Astrocyte (in vitro differentiated cells and primary cell): Measurements from ENCODE around the gene PCDHGA12. TPM values are rescaled to one million over a fixed set of nuclear protein-coding genes. Genes with fewer than 3 reads are reported as not detected.

Source experiments
- DNase-seq: peaks from one replicate; pipeline ENCODE4 v3.0.0-alpha.2; 2010; ENCODE audit warnings: low read depth
- FAIRE-seq: peaks from 2 replicates; lab custom pipeline; 2011; peaks lifted over from hg19 to GRCh38; lab: Jason Lieb, UNC
- H2AFZ ChIP-seq: 2 replicates; pipeline ENCODE4 v1.6.0; 2012; ENCODE audit warnings: low read depth, low read length, inconsistent platforms
- H3K27ac ChIP-seq: 2 replicates; pipeline ENCODE4 v1.5.1; 2011; ENCODE audit warnings: low read depth, low read length, inconsistent platforms
- H3K27me3 ChIP-seq: 2 replicates; pipeline ENCODE4 v1.6.0; 2011; ENCODE audit warnings: low read length, inconsistent platforms; ENCODE audit not compliant: insufficient read depth
- H3K36me3 ChIP-seq: 2 replicates; pipeline ENCODE4 v1.5.1; 2011; ENCODE audit warnings: low read length, inconsistent platforms; ENCODE audit not compliant: insufficient read depth
- H3K4me1 ChIP-seq: 2 replicates; pipeline ENCODE4 v1.5.1; 2011; ENCODE audit warnings: low read length, inconsistent platforms; ENCODE audit not compliant: insufficient read depth
- H3K4me2 ChIP-seq: 2 replicates; pipeline ENCODE4 v1.6.0; 2012; ENCODE audit warnings: low read length, inconsistent platforms
- H3K4me3 ChIP-seq: 2 replicates; pipeline ENCODE4 v1.5.1; 2011; ENCODE audit warnings: low read depth, mild to moderate bottlenecking, low read length, inconsistent platforms; ENCODE audit not compliant: insufficient read depth
- H3K79me2 ChIP-seq: 2 replicates; pipeline ENCODE4 v1.6.0; 2012; ENCODE audit warnings: mild to moderate bottlenecking, low read length, inconsistent platforms; ENCODE audit not compliant: insufficient read depth
- H3K9ac ChIP-seq: 2 replicates; pipeline ENCODE4 v1.6.0; 2012; ENCODE audit warnings: mild to moderate bottlenecking, low read length, inconsistent platforms
- H3K9me3 ChIP-seq: 2 replicates; pipeline ENCODE4 v1.5.1; 2012; ENCODE audit warnings: low read depth, mild to moderate bottlenecking, low read length, inconsistent platforms; ENCODE audit not compliant: insufficient read depth
- H4K20me1 ChIP-seq: 2 replicates; pipeline ENCODE4 v1.6.0; 2012; ENCODE audit warnings: low read length, inconsistent platforms; ENCODE audit not compliant: insufficient read depth
- H3K27ac Mint-ChIP-seq: one replicate; pipeline ENCODE4 v1.8.0; 2021; ENCODE audit warnings: mild to moderate bottlenecking, mixed read lengths; ENCODE audit not compliant: unreplicated experiment
- H3K27me3 Mint-ChIP-seq: one replicate; pipeline ENCODE4 v1.8.0; 2021; ENCODE audit warnings: low read depth, mixed read lengths; ENCODE audit not compliant: unreplicated experiment
- H3K36me3 Mint-ChIP-seq: one replicate; pipeline ENCODE4 v1.8.0; 2021; ENCODE audit warnings: low read depth, mixed read lengths; ENCODE audit not compliant: unreplicated experiment
- H3K4me1 Mint-ChIP-seq: one replicate; pipeline ENCODE4 v1.8.0; 2021; ENCODE audit warnings: low read depth, mixed read lengths; ENCODE audit not compliant: unreplicated experiment
- H3K4me3 Mint-ChIP-seq: one replicate; pipeline ENCODE4 v1.8.0; 2021; ENCODE audit warnings: mild to moderate bottlenecking, moderate library complexity, mixed read lengths; ENCODE audit not compliant: unreplicated experiment
- H3K9me3 Mint-ChIP-seq: one replicate; pipeline ENCODE4 v1.8.0; 2021; ENCODE audit warnings: mild to moderate bottlenecking, mixed read lengths; ENCODE audit not compliant: unreplicated experiment
- CTCF ChIP-seq: IDR thresholded peaks from 2 replicates; pipeline ENCODE4 v1.5.1; 2011; ENCODE audit warnings: low read depth, mild to moderate bottlenecking, inconsistent platforms, low read length, moderate library complexity; ENCODE audit not compliant: insufficient read depth
- EZH2 ChIP-seq: IDR thresholded peaks from 2 replicates; pipeline ENCODE4 v1.6.1; 2012; ENCODE audit warnings: mild to moderate bottlenecking, low read length, inconsistent platforms; ENCODE audit not compliant: insufficient read depth
- total RNA-seq: library from RNA; stranded (reverse); gene quantifications from 2 replicates; pipeline ENCODE4 v1.2.1, GENCODE V29; 2021

Gene PCDHGA12
- total RNA-seq, 1 donor from 2014 or later, result 1.6 TPM

GRCh38 chr5:141383345-141383744 is 47.0 kb upstream of the PCDHGA12 start:
- no peak for TF ChIP-seq CTCF
- no peak for TF ChIP-seq EZH2
- H3K27ac ChIP-seq, result no peak overlapping the region
- H3K27me3 Mint-ChIP-seq, result no peaks in the 10 kb centered on the region
- peaks cover 30% of the 10 kb centered on the region for H3K9me3 ChIP-seq
- no peaks in the 10 kb centered on the region for H3K4me1 Mint-ChIP-seq
- peaks cover 12% of the 10 kb centered on the region for H3K9me3 Mint-ChIP-seq
- DNase-seq (no peak), FAIRE-seq (no peak)
- H4K20me1 ChIP-seq, result no peaks in the 10 kb centered on the region
- no peaks in the 10 kb centered on the region for H3K27me3 ChIP-seq
- H3K79me2 ChIP-seq, result no peaks in the 10 kb centered on the region
- H3K36me3 ChIP-seq, result no peaks in the 10 kb centered on the region
- H2AFZ ChIP-seq, result no peak overlapping the region
- peak overlapping the region; percentile 62 for H3K4me3 ChIP-seq
- no peak overlapping the region for H3K27ac Mint-ChIP-seq
- no peak overlapping the region for H3K4me3 Mint-ChIP-seq
- peaks cover 7% of the 10 kb centered on the region for H3K36me3 Mint-ChIP-seq
- no peaks in the 10 kb centered on the region for H3K4me1 ChIP-seq
- H3K4me2 ChIP-seq, result peak overlapping the region; percentile 80
- no peak overlapping the region for H3K9ac ChIP-seq

GRCh38 chr5:141384471-141385267 is 45.6 kb upstream of the PCDHGA12 start:
- Mint-ChIP-seq H3K9me3 (peaks cover 19% of the 10 kb centered on the region), H3K27me3 (no peaks in the 10 kb centered on the region), H3K4me3 (no peak overlapping the region), H3K4me1 (no peaks in the 10 kb centered on the region), H3K36me3 (peaks cover 8% of the 10 kb centered on the region), H3K27ac (no peak overlapping the region)
- DNase-seq, result no peak
- Histone ChIP-seq H3K4me2 (no peak overlapping the region), H3K27me3 (no peaks in the 10 kb centered on the region), H3K4me1 (no peaks in the 10 kb centered on the region), H4K20me1 (no peaks in the 10 kb centered on the region), H3K79me2 (no peaks in the 10 kb centered on the region), H3K4me3 (no peak overlapping the region), H3K9me3 (peaks cover 41% of the 10 kb centered on the region), H3K9ac (no peak overlapping the region), H2AFZ (no peak overlapping the region), H3K27ac (no peak overlapping the region), H3K36me3 (no peaks in the 10 kb centered on the region)
- TF ChIP-seq EZH2 (no peak), CTCF (no peak)
- no peak for FAIRE-seq
